ENCODE results near the gene HOXD11.

Gene HOXD11

GRCh38 chr2:176081837-176082524 lies 25.1 kb upstream of the HOXD11 start:
- no peak for DNase-seq

GRCh38 chr2:176082525-176082823 lies 24.6 kb upstream of the HOXD11 start:
- DNase-seq: no peak

GRCh38 chr2:176082824-176083751 lies 24.0 kb upstream of the HOXD11 start:
- no peak for DNase-seq

GRCh38 chr2:176083796-176084261 lies 23.3 kb upstream of the HOXD11 start, which contains the start of gene EVX2:
TSS of gene EVX2 (minus strand) at chr2:176083962. CDS start at chr2:176083776, 186 bp downstream.
- DNase-seq: no peak

GRCh38 chr2:176084611-176085119 lies 22.4 kb upstream of the HOXD11 start:
- no peak for DNase-seq

GRCh38 chr2:176085120-176085788 lies 21.8 kb upstream of the HOXD11 start:
- DNase-seq: no peak

- no peak for DNase-seq
Measured at GRCh38 chr2:176085861-176086771, 21.0 kb upstream of the HOXD11 start.

- DNase-seq: no peak
Measured at GRCh38 chr2:176087330-176088047, 19.6 kb upstream of the HOXD11 start.

- no peak for DNase-seq
Measured at GRCh38 chr2:176088048-176088936, 18.8 kb upstream of the HOXD11 start.

- DNase-seq: no peak
Measured at GRCh38 chr2:176088937-176089842, 17.9 kb upstream of the HOXD11 start.

GRCh38 chr2:176089843-176090395 lies 17.2 kb upstream of the HOXD11 start:
- no peak for DNase-seq

- no peak for DNase-seq
Measured at GRCh38 chr2:176090862-176091261, 16.2 kb upstream of the HOXD11 start.

- DNase-seq: no peak
Measured at GRCh38 chr2:176091329-176092258, 15.5 kb upstream of the HOXD11 start.

GRCh38 chr2:176092270-176093144 lies 14.6 kb upstream of the HOXD11 start, which contains the start of gene HOXD13:
TSS of gene HOXD13 (plus strand) at chr2:176092721. CDS start at chr2:176092891, 170 bp downstream.
- DNase-seq: no peak

- no peak for DNase-seq
Measured at GRCh38 chr2:176093145-176093897, 13.8 kb upstream of the HOXD11 start.

- DNase-seq: no peak
Measured at GRCh38 chr2:176093898-176094249, 13.2 kb upstream of the HOXD11 start.
